ENCODE data around the gene ZFAND2B.

The ZFAND2B gene

DNA sequence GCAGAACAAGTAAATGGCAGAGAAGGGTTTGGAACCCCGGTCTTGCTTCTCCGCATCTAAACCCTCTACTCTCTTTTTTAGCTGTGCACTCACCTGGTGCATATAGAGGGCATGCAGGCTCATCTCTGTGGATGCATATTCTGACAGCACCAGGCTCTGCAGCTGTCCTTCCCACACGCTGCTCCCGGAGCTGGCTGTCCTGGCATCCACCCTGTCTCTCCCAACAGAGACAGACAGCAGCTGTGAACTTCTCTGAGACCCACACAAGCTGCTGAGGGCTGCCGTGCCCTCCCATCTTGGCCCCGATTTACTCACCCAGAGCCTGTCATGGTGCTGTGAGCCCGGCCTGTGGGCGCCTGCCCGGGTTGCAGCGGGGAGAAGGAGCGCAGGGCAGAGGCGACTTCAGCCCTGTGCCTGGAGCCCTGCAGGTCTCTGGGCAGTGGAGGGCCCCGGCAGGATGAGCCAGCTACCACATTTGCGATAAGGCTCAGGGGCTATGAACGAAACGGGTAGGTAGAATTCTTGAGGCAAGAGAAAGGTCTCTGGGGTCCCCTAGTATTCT lies 15.5 kb downstream of the ZFAND2B start:
- no peak for DNase-seq

DNA sequence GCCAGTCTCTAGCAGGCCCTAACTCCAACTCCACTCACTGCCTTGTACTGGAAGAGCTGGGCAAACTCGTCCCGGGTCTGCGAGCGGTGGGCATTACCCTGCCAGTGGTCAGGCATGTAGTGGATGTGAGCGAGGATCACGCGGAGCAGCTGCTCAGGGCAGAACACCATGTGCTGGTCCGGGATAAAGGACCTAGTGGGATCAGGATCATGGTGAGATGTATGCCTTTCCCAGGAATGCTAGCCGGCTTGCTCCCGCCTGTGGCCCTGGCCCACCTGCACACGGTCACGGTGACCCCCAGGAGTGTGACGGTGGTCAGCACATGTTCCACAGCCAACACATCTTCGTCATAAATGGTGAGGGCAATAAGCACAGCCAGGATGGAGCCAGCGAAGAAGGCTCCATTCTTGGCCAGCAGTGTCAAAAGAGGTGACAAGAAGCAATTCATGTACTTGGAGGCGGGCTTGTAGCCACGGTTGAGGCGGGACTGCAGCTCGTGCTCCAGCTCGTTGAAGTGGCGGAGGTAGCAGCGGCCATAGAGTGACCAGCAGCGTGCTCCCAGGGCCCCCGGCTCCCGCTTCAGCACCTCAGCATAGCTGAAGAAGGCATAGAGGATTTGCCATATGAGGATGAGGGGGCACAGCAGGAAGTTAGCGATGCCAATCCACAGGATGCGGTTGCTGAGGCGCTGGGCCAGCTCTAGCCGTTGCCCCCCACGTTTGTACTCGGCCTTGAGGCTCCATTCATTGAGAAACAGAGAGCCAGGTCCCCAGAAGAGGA lies 17.4 kb downstream of the ZFAND2B start:
- DNase-seq, result no peak

DNA sequence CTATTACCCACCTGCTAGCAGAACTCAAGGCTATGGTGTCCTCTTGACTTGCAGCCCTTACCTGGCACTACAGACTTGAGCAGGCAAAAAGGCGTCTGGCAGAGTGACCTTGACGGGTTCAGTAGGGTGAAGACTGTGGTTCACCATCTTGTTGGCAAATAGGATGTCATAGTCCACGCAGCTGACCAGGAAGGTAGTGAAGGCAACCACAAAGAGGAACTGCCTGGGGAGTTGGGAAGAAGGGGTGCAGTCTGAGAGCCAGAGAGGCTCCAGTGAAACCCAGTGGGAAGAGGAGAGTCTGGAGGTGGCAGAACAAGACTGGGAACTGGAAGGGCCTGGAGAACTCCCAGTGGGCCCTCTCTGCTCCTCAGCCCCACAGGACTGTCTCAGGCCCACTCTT lies 18.8 kb downstream of the ZFAND2B start:
- DNase-seq, result no peak

DNA sequence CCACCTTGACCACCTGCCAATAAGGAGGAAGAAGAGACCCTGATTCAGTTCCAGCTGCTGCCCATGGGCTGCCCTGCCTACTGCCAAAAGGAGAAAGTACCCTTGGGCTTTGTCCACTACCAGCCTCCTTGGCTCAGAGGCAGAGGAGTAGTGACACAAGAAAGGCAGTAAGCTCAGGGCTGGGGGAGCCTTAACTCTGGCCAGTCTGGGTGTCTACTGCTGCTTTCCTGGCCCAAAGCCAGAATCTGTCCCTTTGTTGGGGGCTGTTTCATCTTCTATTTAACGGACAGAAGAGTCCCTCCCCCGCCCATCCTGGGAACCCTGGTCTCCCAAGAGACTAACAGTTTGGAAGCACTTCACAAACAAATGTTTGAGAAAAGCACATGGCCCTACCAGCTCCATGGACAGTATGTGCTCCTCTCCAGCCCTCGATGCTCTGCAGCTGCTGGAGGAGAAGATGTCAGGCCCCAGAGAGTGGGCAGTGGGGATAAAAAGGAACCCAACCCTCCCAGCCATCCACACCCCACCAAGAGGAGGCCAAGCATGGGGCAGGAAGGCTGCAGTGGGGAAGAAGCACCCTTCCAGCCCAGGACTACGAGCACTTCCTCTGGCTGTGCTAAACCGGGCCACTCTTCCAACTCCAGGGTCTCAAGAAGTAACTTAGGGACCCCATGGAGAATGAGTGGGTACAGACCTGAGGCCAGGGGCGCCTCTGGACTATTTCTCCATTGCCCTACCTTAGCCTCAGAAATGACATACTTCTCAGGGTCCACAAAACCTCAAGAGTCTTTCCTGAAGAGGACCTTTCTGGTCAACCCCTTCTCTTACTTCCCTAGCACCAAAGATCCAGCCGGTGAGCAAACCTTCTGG lies 21.7 kb downstream of the ZFAND2B start:
- no peak for DNase-seq

DNA sequence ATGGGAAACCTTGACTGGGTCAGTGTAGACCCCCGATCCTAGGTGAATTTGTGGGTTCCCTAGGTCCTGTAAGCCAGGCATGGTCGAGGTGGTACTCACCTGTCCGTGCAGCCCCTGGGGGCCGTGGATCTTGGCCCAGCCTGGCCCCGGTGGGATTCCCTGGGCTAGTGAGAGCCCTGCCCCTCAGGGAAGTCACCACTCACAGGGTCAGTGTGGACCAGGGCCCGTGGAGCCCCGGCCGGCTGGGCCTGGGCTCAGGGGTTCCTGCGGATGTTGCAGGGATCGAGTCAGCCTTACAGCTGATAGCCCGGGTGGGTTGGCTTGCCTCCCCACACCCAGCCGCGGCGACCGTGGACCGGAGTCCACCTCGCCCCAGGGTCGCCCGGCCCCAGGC lies 22.3 kb downstream of the ZFAND2B start:
- DNase-seq, result no peak

DNA sequence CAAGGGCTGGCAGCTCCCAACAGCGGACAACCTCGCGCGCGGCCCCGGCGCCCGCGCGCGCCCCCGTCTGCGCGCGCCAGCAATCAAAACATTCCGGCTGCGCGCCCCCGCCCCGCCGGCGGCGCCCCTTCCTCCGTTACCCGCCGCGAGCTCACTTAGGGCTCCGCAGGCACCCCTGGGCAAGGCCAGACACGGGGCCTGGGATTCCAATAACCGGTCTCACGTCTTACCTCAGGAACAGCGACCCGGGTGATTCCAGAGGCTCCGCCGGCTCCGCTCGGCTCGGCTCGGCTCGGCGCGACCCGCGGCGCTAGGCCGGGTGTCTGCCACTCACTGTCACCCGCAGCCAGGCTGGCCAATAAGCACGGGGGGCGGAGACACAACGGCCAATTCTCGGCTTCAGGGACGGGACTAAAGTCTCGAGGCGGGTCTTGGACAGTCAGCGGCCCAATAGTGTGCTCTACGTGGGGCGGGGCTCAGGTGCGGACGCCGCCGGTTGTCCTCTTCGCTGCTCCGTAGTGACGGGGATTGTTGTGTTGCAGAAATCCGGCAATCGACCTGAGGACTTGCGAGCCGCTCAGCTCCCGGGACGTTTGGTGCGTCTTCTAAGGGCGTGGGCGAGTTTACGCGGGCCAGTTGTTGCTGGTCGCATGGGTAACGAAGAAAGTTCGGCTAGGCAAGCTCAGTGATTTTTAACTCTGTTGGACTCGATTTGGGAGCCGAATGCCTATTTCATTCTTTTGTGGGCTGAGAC lies 22.9 kb downstream of the ZFAND2B start, which contains the start of the genes ANKZF1 and ATG9A:
ANKZF1 (plus strand) TSS at position 502 of the 754 bp plus-strand sequence. CDS start 452 bp downstream, outside the sequence.
ATG9A (minus strand) TSS at position 332 of the 754 bp plus-strand sequence. CDS start 1,612 bp downstream, outside the sequence.
- DNase-seq, result peak; percentile 97

DNA sequence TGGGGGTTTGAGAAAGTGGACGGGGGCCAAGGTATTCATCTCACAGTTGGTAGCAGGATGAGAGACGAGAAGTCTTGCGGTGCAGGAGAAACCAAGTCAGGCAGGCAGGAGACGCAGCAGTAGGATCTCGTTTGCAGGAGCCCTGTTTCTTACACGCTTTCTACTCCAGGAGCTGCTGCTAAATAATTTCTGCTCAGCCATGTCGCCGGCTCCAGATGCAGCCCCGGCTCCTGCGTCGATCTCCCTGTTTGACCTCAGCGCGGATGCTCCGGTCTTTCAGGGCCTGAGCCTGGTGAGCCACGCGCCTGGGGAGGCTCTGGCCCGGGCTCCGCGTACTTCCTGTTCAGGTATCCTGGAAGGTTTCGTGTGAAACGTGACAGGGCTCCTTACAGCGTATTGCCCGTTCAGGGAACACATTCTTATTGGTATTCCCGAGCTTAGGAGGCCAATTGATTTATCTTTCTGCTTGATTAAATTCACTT lies 23.5 kb downstream of the ZFAND2B start:
- peak; percentile 83 for DNase-seq

DNA sequence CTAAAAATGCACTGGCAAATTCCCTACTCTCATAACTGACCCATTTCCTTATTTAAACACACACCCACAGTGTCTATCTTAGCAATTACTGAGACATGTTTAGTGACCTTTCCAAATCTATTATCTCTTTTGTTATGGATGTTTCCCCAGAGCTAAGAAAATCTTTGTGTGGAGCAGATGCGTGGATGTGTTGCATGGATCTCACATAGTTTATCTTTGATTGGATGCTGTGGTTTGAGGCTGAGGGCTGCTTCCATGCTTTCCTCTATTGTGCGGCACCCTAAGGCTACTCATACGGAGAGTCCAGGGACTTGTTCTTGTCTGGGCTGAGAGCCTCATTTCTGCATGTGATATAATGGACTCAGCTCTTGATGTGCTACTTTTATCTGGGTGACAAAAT lies 27.7 kb downstream of the ZFAND2B start:
- no peak for DNase-seq

DNA sequence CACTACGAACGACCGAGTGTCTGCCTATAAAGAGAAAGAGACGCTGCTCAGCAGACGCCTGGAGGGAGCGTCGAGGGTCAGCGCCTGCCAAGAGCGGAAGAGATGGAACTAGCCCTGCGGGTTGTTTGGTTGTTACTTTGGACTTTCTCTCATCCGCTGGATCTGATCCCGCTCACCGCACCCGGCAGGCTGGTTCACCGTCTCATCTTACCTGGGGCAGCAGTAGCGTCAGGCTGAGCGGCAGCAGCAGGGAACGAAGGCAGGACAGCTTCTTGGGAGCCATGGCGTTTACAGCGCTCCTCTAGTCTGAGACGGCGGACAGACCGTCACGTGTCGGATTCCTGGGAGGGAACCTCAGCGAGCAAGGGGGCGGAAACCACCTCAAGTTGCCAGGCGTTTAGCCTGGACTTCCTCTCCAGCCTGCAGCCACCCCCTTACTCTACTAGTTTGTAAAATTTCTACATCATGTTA lies 36.7 kb downstream of the ZFAND2B start:
- no peak for DNase-seq

DNA sequence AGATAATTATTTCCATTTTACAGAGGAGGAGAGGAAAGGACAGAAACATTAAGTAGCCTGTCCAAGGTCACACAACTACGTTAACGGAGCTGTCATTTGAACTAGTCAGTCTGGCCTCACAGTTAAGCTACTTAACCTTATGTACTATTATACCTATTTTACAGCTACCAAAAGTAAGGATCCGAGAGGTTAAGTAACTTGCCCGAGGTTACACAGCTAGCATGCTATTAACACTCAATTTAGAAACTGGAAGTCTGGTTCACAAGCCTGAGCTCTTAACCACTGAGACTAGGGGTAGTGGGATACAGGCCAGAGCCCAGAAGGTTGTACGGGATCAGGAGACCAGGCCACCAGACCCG lies 38.2 kb downstream of the ZFAND2B start:
- no peak for DNase-seq

DNA sequence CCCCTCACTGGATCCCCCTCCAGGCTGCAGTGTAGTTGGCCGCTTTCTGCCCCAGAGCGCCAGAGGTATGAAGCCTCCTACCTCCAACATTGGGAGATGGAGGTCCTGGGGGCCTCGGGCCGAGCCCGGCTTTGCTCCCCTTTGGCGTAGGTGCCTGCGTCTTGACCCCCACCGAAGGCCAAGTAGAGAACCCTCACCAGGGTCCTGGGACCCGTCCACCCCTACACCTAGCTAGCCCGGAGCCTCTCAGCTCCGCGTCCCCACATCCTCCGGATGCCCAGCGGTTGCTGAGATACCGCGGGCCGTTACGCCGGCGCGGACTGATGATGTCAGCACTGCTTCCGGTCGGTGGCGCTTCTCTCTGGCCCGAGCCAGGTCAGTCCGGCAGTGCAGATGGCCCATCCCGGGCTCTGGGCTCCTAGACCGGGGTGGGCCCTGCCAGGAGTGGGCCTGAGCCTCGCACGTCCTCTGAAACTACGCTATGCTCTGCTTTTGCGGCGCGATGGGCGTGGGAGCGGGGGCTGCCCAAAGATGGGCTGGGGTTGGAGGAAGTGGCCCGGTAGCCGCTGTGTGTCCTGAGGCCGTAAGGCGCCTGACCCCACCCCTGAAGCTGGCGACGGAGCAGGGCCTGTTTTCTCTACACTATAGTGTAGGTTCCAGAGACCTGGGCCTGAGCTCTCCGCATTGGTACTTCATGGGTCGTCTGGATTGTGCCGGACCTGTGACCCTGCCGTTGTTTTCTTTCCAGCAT lies 38.7 kb downstream of the ZFAND2B start, which contains the start of the genes GLB1L and STK16:
GLB1L (minus strand) TSS at position 297 of the 751 bp plus-strand sequence. CDS start 1,871 bp downstream, outside the sequence.
STK16 (plus strand) TSS at position 332 of the 751 bp plus-strand sequence. CDS start 521 bp downstream, outside the sequence.
- peak; percentile 99 for DNase-seq

DNA sequence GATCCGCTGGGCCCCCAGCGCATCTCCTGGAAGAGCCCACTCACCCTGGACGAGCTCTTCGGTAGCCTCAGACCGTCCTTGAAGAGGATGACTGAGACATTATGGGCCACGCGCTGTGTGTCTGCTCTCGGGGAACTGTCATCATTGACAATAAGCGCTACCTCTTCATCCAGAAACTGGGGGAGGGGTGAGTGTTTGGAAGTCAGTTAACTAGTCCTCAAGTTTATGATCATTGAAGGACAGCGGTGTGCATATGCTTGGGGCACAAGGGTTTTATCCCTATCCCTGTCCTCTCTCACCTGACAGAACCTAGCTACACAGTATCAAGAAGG lies 39.3 kb downstream of the ZFAND2B start:
- DNase-seq, result no peak

DNA sequence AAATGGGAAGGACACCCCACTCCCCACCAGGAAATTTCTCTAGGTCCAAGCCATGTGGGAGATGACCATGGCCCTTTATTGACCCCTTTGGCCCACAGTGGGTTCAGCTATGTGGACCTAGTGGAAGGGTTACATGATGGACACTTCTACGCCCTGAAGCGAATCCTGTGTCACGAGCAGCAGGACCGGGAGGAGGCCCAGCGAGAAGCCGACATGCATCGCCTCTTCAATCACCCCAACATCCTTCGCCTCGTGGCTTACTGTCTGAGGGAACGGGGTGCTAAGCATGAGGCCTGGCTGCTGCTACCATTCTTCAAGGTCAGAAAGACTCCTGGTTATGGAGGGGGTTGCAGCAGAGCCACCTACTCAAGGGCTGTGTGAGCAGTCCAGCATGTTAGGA lies 40.0 kb downstream of the ZFAND2B start:
- DNase-seq, result no peak

DNA sequence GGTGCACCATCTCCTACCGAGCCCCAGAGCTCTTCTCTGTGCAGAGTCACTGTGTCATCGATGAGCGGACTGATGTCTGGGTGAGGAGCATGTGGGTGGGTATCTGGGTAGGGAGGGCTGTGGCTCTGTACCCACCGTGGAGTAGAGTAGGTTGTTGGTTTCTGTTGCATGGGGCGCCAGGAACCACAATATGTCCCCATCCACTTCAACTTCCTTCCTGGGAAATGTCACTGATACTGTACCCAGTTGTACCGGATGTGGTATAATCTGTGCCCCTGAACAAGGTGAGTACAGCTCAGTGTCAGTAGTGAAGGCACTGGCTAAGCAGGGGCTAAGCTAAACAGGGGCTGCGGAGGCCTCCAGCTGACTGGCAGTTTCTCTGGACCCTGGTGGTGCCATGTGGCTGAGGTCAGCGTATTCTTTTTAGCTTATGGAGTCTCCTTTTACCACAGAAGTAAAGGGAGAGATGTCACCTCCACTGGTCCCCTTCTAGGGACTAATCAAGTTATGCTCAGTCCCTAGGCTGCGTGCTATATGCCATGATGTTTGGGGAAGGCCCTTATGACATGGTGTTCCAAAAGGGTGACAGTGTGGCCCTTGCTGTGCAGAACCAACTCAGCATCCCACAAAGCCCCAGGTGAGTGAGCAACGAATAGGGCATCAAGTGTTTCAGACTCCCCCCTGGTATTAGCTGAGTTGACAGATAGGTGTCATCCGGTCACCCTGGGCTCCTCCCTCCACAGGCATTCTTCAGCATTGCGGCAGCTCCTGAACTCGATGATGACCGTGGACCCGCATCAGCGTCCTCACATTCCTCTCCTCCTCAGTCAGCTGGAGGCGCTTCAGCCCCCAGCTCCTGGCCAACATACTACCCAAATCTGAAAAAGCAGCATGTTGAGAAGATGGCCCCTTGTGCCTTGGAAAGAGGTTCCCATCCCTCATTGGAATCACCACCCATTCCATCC lies 41.4 kb downstream of the ZFAND2B start:
- peak; percentile 76 for DNase-seq

DNA sequence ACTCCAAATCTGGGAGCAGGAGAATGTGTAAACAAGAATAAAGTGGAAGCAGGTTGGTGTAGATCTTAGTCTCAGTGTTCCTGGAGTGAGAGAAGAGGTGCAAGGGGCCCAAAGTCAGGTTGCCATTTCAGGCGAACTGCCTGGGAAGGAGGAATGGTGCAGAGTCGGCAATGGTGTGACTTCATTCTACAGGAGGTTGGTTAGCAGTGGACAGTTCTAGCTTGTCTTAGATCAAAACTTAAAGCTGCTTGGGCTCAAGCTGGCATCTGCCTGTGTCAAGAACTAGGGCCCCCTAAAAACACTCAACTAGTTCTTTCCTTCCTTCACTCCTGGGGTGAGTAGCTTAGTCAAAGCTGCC lies 42.2 kb downstream of the ZFAND2B start:
- DNase-seq, result no peak

DNA sequence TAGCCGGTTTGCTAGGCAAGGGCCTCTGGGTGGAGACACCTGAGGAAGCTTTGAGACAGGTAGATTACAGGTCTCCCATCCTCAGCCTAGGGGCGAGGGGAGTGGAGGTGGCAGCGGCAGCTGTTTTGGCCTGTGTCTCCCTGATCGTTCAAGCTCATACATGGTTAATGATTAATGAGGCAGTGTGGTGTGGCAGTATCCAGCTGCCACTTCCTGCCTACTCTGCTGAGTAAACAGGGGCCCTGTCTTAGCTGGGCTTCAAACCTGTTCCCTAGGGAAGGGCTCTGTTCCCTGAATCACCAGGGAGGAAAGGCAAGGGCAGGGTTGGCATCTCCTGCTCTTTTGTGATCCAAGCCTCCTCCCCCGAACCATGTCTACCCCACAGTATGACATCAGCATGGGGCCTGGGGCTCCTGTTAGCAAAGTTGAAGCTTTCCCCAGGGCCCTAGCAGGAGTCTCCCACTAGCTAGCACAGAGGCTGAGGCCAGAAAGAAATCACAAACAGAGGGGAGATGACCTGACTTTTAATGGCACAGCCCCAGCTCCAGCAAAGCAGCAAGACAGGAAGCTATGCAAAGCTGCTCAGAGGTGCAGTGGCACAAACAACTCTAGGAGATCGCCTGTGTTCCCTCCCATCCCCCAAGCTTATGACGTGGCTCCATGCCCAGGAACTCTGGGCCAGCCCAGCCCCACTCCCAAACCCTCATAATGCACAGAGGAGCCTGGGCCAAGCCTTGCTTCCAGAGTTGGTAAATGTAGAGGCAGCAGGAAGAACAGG lies 42.8 kb downstream of the ZFAND2B start:
- DNase-seq, result peak; percentile 63

DNA sequence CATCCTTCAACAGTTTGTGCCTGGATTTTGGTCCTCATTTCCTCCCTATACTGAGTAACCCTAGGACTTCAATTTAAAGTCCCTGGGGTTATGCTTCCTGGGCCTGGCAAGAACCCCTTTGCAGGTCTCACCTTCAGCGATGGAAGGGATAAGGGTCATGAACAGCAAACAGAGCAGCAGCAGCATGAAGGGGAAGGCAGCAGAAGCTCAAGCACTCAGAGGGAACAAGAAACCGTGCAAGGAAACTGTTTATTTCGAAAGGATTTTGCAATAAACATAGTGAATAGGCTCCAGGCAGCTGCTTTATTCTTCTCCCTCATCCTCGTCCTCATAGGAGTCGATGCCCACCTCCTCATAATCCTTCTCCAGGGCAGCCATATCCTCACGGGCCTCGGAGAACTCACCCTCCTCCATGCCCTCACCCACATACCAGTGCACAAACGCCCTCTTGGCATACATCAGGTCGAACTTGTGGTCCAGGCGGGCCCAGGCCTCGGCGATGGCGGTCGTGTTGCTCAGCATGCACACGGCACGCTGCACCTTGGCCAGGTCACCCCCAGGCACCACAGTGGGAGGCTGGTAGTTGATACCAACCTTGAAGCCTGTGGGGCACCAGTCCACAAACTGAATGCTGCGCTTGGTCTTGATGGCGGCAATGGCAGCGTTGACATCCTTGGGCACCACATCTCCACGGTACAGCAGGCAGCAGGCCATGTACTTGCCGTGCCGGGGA lies 43.6 kb downstream of the ZFAND2B start:
- no peak for DNase-seq

DNA sequence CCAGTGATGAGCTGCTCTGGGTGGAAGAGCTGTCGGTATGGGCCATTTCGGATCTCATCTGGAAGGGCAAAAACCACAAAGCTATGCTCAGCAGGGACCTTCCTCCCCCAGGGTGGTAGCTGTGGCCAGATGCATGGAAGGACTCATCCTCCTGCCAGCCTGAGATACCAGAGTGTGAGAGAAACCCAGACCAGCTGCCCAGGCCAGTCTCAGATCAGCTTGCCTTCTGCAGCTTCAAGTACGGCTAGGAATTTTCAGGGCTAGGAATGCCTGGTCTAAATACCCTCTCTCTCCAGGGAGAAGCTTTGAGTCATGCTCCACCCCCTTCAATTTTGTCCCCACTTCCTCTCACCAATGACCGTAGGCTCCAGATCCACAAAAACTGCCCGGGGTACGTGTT lies 45.1 kb downstream of the ZFAND2B start:
- DNase-seq, result no peak

DNA sequence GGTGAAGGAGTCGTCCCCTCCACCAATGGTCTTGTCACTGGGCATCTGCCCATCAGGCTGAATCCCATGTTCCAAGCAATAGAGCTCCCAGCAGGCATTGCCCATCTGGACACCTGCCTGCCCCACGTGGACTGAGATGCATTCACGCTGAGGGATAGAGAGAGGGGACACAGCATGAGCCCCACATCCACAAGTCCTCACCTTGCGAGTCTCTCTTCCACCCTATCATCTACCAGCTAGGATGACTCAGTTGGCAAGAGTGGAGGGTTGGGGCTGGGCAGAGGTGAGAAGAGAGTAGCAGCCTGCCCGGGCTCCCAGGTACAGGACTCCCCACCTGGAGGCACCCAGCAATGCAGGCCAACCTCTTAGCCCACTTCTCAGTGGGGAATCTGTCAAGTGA lies 45.5 kb downstream of the ZFAND2B start:
- DNase-seq, result peak; percentile 61
